ENCODE data around the gene ATG13.

The ATG13 gene

DNA sequence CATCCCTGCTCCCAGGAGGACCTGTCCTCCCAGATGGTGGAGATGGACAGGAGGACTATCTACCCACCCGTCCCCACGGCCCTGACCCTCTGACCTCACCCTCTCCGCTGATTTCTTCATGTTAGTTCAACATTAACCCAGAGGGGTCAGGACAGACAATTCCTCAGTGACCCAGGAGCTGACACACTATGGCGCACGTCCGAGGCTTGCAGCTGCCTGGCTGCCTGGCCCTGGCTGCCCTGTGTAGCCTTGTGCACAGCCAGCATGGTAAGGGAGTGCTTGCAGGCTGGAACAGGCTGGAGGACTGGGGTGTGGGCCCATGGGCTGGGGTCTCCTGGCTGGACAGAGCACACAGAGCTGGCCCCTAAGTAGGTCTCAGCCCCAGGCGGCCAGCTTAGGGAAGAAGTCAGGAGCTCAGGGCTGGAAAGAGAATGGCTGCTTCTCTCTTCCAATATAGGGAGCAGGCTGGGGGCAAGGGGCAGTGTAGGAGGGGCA, 101.7 kb downstream of the ATG13 start, which contains the start of gene F2:
Gene F2 (plus strand): TSS at position 166 of the 495 bp plus-strand sequence. CDS start 23 bp downstream, at position 189.
- no peak for DNase-seq
- TF ChIP-seq, protein P1, sequence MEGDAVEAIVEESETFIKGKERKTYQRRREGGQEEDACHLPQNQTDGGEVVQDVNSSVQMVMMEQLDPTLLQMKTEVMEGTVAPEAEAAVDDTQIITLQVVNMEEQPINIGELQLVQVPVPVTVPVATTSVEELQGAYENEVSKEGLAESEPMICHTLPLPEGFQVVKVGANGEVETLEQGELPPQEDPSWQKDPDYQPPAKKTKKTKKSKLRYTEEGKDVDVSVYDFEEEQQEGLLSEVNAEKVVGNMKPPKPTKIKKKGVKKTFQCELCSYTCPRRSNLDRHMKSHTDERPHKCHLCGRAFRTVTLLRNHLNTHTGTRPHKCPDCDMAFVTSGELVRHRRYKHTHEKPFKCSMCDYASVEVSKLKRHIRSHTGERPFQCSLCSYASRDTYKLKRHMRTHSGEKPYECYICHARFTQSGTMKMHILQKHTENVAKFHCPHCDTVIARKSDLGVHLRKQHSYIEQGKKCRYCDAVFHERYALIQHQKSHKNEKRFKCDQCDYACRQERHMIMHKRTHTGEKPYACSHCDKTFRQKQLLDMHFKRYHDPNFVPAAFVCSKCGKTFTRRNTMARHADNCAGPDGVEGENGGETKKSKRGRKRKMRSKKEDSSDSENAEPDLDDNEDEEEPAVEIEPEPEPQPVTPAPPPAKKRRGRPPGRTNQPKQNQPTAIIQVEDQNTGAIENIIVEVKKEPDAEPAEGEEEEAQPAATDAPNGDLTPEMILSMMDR (IDR thresholded peaks at IDR 0.05): no peak
- intact Hi-C loops (cut with DNase I; ENCODE audit: low total_unique reads): loop anchor here (10.0 kb wide), 1 partner anchor 104 kb away; the partner anchor contains the start of genes ATG13 and HARBI1
- Histone ChIP-seq H3K4me3 (no peak within 1 kb of the TSS), H3K36me3 (no peaks in the 10 kb centered on the region), H3K9me3 (no peaks in the 10 kb centered on the region), H3K27me3 (no peaks in the 10 kb centered on the region), H3K27ac (no peak within 1 kb of the TSS), H3K4me1 (peaks cover 0 to 21% (median 3%) of the 10 kb centered on the region in 4 donors)

DNA sequence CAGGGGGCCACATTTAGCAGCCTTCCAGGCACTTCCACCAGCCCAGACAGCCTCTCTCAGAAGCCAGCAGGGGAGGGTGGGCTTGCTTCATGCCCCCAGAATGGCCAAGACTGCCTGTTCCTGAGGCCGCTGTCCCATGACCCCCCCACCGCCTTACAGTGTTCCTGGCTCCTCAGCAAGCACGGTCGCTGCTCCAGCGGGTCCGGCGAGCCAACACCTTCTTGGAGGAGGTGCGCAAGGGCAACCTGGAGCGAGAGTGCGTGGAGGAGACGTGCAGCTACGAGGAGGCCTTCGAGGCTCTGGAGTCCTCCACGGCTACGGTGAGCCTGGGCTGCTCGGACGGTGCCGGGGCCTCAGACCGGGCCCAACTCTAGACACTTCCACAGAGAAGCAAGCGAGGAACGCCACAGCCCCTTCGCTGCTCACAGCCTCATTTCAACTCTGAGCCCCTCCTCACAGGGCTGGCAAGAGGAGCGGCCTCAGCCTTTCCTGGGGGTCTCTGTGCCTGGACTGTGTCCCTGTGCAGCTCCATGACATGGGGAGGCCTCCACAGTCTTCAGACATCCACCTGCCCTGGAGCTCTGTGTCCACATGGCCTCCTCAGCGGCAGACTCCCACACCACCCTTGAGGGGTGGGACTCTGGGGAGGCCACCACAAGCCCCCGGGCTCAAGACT, 102.3 kb downstream of the ATG13 start:
- Histone ChIP-seq H3K4me3 (no peak overlapping the region), H3K4me1 (peaks cover 0 to 15% (median 3%) of the 10 kb centered on the region in 4 donors), H3K36me3 (no peaks in the 10 kb centered on the region), H3K27ac (no peak overlapping the region), H3K9me3 (no peaks in the 10 kb centered on the region), H3K27me3 (no peaks in the 10 kb centered on the region)
- TF ChIP-seq, protein P1 (IDR thresholded peaks at IDR 0.05): no peak
- no peak for DNase-seq
- intact Hi-C loops (cut with DNase I; ENCODE audit: low total_unique reads): loop anchor here (10.0 kb wide), 1 partner anchor 105 kb away; the partner anchor contains the start of genes ATG13 and HARBI1

DNA sequence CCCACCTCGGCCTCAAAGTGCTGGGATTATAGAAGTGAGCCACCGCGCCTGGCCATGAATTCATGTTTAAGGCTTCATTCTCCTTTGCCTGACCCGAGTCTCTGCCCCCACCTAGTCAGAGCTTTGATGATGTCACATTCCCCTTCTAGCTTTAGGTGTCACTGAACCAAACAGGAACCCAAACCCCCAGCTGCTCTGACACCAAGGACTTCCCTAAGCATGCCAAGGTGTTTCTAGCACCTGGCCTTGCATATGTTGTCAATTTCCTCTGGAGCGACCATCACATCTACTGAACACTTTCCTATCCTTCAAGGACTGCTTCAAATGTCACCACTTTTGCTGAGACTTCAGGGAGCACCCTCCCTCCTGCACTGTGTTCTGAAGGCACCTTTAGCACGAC, 103.9 kb downstream of the ATG13 start:
- Histone ChIP-seq H3K36me3 (no peaks in the 10 kb centered on the region), H3K4me3 (no peak overlapping the region), H3K27me3 (no peaks in the 10 kb centered on the region), H3K4me1 (peaks cover 0 to 8% (median 0%) of the 10 kb centered on the region in 4 donors), H3K9me3 (no peaks in the 10 kb centered on the region), H3K27ac (no peak overlapping the region)
- TF ChIP-seq, protein P1 (IDR thresholded peaks at IDR 0.05): no peak
- DNase-seq: no peak
- intact Hi-C loops (cut with DNase I; ENCODE audit: low total_unique reads): no loop called here

DNA sequence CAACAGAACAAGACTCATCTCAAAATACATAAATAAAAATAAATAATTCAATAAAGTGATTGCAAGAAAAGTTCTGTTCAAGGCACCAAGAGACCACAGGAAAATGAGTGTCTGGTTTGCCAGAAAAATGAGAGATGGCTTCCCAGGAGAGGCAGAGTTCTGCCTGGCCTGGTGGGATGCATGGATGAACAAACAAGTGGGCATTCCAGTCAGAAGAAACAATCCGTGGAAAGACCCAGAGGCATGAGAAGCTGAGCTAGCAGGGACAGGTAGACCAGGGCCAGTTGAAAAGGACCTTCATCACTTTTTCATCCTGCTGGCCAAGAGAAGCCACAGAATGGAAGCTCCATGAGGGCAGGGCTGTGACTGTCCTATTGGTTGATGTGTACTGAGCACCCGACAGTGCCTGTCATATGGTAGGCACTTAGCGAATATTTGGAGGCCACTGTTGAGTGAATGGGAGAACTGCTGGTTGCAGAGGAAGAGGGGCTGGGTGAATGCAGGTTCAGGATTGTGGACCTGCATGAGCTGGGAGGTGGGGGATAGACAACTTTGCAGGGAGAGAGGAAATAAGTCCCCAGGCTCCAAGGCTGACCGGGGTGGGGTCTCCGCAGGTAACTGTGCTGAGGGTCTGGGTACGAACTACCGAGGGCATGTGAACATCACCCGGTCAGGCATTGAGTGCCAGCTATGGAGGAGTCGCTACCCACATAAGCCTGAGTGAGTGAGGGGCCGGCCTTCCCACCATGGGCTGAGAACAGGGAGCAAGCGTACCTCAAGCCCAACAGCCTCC, 105.4 kb downstream of the ATG13 start:
- Histone ChIP-seq H3K36me3 (no peaks in the 10 kb centered on the region), H3K27ac (no peak overlapping the region), H3K27me3 (no peaks in the 10 kb centered on the region), H3K4me3 (no peak overlapping the region), H3K4me1 (peaks cover 0 to 8% (median 0%) of the 10 kb centered on the region in 4 donors), H3K9me3 (no peaks in the 10 kb centered on the region)
- intact Hi-C loops (cut with DNase I; ENCODE audit: low total_unique reads): no loop called here
- TF ChIP-seq, protein P1 (IDR thresholded peaks at IDR 0.05): no peak
- DNase-seq: no peak

DNA sequence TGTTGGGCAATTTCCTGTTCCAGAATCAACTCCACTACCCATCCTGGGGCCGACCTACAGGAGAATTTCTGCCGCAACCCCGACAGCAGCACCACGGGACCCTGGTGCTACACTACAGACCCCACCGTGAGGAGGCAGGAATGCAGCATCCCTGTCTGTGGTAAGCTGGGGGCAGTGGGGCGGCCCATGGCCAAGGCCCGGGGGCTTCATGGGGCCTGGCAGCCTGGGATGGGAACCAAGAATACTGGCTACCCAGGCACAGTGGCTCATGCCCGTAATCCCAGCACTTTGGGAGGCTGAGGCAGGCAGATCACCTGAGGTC, 106.0 kb downstream of the ATG13 start:
- Histone ChIP-seq H3K9me3 (no peaks in the 10 kb centered on the region), H3K36me3 (no peaks in the 10 kb centered on the region), H3K27ac (no peak overlapping the region), H3K4me1 (peaks cover 0 to 2% (median 0%) of the 10 kb centered on the region in 4 donors), H3K4me3 (no peak overlapping the region), H3K27me3 (no peaks in the 10 kb centered on the region)
- intact Hi-C loops (cut with DNase I; ENCODE audit: low total_unique reads): no loop called here
- no peak for DNase-seq
- TF ChIP-seq, protein P1 (IDR thresholded peaks at IDR 0.05): no peak
